Measurements from ENCODE around the gene GATAD2B.
"Not testable (repeated sequence)": the region's sequence is repeated elsewhere in the genome, so short reads cannot be mapped to it uniquely, and the experiment has no call there.

The GATAD2B gene

DNA sequence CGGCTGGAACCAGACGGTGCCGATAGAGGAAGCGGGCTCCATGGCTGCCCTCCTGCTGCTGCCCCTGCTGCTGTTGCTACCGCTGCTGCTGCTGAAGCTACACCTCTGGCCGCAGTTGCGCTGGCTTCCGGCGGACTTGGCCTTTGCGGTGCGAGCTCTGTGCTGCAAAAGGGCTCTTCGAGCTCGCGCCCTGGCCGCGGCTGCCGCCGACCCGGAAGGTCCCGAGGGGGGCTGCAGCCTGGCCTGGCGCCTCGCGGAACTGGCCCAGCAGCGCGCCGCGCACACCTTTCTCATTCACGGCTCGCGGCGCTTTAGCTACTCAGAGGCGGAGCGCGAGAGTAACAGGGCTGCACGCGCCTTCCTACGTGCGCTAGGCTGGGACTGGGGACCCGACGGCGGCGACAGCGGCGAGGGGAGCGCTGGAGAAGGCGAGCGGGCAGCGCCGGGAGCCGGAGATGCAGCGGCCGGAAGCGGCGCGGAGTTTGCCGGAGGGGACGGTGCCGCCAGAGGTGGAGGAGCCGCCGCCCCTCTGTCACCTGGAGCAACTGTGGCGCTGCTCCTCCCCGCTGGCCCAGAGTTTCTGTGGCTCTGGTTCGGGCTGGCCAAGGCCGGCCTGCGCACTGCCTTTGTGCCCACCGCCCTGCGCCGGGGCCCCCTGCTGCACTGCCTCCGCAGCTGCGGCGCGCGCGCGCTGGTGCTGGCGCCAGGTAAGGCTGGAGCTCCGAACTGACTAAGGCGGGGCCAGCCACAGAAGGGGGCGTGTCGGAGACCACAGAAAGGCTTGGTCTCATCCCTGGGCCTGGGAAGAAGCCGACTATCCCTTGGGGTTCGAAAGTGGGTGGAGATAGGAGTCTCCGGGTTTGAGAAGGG, 147.1 kb downstream of the GATAD2B start:
- no peak for DNase-seq

GRCh38 chr1:153774780-153775457, 147.9 kb downstream of the GATAD2B start, which contains the start of gene SLC27A3:
TSS of gene SLC27A3 (plus strand) at chr1:153775407. CDS start at chr1:153775498, 91 bp downstream.
- no peak for DNase-seq

DNA sequence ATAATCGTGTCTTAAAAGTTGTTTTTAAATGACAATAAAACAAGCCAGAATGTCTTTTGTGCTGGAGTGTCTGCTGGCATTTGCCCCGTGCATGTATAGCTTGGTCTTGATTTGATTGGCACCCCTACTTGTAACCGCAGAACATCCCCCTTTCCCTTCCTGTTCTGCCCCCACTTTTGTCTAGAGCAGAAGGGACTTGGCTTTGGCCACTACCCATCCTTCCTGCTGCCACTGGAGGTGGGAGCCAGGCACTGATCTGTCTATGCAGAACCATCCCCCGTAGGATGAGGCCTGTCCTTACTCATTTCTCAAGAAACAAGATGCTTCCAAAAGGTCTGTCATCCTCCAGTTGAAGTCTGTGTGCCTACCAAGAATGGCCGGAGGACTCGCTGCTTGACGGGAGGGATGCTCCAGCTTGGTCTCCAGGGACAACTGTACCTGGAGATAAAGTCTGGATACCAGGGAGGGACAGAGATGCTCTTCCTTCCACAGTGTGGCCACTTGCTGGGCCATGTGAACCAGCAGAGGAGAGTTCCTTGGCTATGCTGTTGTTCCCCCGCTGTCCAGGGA, 148.7 kb downstream of the GATAD2B start:
- no peak for DNase-seq

DNA sequence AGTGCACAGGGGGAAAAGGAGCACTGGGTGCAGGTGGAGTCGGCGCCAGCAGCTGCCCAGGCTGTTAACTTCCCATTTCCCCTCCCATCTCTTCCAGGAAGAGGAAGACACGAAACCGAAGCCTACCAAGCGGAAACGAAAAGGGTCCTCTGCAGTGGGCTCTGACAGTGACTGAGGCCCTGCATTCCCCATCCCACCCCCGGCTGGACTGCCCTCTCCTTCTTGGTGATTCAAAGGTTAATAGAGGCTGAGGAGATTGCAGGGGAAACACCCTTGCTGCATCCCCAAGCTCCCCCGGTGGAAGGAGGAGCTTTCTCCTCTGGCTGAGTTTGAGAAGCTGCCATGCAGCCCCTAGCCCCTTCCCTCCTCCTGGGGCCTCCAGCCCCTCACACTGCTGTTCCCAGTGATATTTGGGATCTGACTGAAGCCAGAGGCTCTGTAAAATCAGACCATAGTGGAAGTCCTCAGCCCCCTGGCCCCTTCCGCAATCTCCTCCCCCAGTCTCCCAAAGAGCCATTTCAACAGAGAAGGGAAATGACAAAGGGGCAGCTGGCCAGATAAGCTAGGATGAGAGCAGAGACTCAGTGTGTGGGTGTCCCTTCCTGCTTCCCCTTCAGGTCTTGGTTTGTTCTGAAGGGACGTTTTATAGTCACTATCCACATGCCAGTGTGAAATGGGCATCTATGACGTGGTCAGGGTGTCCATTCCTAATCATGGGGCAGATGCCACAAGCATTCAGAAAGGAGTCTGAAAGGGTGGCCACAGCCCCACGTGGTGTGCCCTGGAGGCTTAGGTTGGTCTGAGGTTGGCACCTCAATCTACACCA, 149.5 kb downstream of the GATAD2B start:
- no peak for DNase-seq

DNA sequence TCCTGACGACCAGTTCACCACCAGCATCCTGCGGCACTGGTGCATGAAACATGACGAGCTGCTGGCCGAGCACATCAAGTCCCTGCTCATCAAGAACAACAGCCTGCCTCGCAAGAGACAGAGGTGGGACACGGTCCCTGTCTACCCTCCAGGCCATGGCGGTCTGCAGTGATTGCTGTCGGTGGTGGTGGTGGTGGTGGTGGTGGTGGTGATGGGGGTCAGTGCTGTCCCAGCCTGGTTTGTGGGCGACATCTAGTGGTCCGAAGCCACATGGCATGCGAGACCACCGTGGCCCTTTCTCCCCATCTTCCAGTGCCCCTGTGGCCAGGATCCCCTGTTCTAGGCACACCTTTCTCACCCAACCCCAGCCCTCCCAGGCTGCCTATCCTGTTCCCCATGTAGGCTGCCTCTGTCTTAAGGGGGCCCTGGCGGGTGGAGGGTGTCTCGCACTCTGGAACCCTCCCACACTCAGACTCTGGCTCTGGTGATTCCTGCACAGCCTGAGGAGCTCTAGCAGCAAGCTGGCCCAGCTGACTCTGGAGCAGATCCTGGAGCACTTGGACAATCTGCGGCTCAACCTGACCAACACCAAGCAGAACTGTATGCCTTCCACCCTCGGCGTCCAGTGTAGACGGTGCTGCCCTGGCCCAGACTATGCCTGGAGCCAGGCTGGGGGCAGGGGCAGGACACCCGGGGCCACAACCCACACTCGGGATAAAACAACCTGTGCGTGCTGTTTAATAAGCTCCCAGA, 150.8 kb downstream of the GATAD2B start:
- no peak for DNase-seq

- DNase-seq, result no peak
Measured at GRCh38 chr1:153771261-153771660, 151.5 kb downstream of the GATAD2B start.

DNA sequence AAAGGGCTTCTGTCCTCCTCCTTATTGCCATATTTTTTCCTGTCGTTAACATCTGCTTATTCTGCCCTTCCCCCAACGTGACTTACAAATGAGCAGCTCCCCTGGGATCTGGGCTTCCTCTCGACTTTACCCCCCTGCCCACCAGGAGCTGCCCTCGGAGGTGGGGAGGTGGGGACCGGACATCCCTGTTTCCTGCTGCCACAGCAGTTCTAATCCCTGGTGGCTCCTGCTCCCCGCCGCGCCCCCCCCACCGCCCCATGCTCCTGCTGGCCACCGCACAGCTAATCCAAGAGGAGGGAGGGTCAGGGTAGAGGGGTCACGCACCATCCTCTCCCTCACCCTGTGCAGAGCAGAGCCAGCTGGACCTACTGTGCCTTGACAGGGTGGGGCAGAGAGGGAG, 152.0 kb downstream of the GATAD2B start:
- no peak for DNase-seq

DNA sequence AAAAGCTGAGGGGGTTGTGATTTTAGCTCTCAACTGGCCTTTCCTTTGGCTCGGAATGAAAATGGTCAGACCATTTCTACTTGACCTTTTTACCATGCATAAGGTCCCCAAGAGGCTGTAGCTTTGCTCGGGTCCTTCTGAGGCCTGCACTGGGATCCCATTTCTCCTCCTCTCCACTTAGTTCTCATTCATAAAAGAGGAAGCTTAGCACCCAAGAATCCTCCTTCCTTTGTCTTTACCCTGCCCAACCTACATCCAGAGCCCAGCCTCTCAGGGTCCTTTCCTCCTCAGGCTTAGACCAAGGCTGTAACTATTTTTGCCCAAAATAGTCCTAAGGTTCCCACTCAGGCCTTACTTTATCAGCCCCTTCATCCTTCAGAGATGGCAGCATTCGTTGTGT, 153.6 kb downstream of the GATAD2B start:
- DNase-seq, result no peak

DNA sequence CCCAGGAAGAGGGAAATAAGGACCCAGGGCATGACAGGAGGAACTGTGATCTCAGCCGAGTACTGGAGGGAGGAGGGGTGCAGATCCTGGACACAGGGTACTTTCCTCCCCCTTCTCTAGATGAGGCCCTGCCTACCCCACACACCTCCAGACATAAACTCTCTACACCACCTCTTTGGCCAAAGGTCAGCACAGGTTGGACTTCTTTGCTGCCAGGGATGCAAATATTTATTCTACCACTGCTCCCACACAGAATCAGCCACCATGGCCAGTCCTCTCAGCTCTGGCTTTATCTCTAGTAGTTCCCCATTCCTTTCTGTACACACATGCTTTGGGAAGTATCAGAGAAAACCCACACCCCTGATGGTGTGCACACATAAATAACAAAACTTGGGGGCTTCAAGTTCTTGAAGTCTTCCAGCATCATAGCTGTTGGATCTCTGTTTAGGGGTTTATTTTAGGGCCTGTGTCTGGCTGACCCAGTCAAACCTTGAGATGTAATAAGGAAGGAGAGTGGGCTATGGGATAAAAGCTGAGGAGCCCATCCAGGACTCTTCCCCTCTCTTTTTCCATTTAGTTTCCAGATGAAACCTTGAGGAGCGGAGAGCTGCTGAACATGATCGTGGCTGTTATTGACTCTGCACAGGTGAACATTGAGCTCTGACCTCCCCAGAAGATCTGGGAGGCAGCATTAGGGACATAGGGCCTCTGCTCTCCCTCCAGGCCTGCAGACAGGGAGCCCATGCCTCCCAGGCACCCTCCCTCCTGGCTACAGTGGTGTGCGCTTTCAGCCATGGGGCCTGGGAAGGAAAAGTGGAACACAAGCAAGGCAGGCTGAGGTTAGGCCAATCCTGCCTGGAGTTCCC, 154.2 kb downstream of the GATAD2B start:
- no peak for DNase-seq

GRCh38 chr1:153767519-153767918, 155.3 kb downstream of the GATAD2B start:
- DNase-seq, result no peak

DNA sequence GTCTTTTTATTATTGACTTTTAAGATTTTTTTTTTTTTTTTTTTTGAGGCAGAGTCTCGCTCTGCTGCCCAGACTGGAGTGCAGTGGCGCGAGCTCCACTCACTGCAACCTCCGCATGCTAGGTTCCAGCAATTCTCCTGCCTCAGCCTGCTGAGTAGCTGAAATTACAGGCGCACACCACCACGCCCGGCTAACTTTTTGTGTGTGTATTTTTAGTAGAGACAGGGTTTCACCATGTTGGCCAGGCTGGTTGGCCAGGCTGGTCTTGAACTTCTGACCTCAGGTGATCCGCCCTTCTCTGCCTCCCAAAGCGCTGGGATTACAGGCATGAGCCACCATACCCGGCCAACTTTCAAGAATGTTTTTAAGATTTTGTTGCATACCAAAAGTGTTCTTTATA, 156.1 kb downstream of the GATAD2B start:
- not testable (repeated sequence) for DNase-seq

- no peak for DNase-seq
Measured at GRCh38 chr1:153764310-153764709, 158.5 kb downstream of the GATAD2B start.

DNA sequence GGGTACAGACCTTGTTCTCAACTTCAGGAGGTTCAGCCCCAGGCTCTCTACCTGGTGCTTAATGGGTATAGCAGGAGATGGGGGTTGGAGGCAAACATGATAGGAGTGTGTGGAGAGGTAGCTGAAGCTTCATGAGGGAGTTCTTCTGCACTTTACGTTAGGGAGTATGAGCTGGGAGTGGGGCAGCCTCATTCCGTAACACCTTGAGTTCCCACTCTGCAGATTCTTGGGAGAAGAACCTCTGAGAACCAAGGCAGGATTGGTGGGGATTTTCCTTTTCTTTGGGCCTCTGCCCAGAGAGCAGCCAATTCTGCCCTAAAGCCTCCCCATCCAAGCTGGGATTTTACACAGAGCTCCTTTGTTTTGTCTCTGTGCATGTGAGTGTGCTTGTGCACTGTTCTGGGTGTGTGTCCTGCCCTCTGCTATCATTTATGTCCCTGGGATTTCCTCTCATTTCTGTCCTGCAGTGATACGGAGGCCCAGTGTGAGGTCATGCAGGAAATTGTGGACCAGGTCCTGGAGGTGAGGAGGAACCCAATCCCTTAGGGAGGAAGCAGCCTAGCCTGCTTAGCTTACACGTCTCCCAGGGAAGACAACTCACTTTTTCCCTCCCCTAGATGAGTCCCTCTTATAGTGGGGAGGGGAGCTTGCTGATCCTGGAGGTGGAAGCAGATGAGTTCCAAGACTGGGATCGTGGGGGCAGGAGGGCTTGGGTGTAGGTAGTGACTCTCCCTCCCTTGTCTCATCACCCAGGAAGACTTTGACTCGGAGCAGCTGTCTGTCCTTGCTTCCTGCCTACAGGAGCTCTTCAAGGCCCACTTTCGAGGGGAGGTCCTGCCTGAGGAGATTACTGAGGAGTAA, 159.2 kb downstream of the GATAD2B start:
- no peak for DNase-seq

- DNase-seq, result no peak
Measured at GRCh38 chr1:153760440-153760839, 162.3 kb downstream of the GATAD2B start.
